Uterus (tissue), 4 donors: ENCODE data around the gene FMN1. TPM values are rescaled to one million over a fixed set of nuclear protein-coding genes. Genes with fewer than 3 reads are reported as not detected.

Source experiments
- DNase-seq, 2 donors: peaks; one replicate each; pipeline ENCODE4 v3.0.0-alpha.2; 2019 to 2020
- H3K27ac ChIP-seq, 2 donors: fragments of 200-600 bp; sonication (generic); 1 replicate in 1 of 2; 2 replicates in 1 of 2; pipeline ENCODE4 v1.5.1; 2016 to 2018
- H3K27me3 ChIP-seq, 2 donors: fragments of 200-600 bp; sonication (generic); one replicate each; pipeline ENCODE4 v1.5.1; 2018 to 2019; ENCODE audit warnings: control low read depth in 1 of 2
- H3K36me3 ChIP-seq, 2 donors: fragments of 200-600 bp; sonication (generic); one replicate each; pipeline ENCODE4 v1.5.1; 2019; ENCODE audit warnings: control low read depth in 1 of 2
- H3K4me1 ChIP-seq, 2 donors: fragments of 200-600 bp; sonication (generic); one replicate each; pipeline ENCODE4 v1.5.1; 2018 to 2019; ENCODE audit warnings: control low read depth in 1 of 2
- H3K4me3 ChIP-seq, 2 donors: fragments of 200-600 bp; sonication (generic); 1 replicate in 1 of 2; 2 replicates in 1 of 2; pipeline ENCODE4 v1.5.1; 2018 to 2019; ENCODE audit warnings: mild to moderate bottlenecking in 1 of 2
- H3K9me3 ChIP-seq, 2 donors: fragments of 200-600 bp; sonication (generic); one replicate each; pipeline ENCODE4 v1.5.1; 2019; ENCODE audit warnings: control low read depth in 1 of 2
- CTCF ChIP-seq, 4 experiments: fragments of 200-600 bp in 2 of 4; fragments of 450-650 bp in 2 of 4; sonication (generic) in 2 of 4; IDR thresholded peaks; one replicate each; pipeline ENCODE4 v1.5.1; 2016 to 2019; ENCODE audit warnings: antibody characterized with exemption in 4 of 4, mild to moderate bottlenecking in 2 of 4, moderate library complexity in 1 of 4
- POLR2A ChIP-seq, 2 donors: fragments of 450-650 bp; IDR thresholded peaks; one replicate each; pipeline ENCODE4 v1.6.1; 2016; ENCODE audit warnings: antibody characterized with exemption in 2 of 2, mild to moderate bottlenecking in 1 of 2, moderate library complexity in 1 of 2
- intact Hi-C: fragments of 100-400 bp; cut with DNase I; formaldehyde crosslinking; loops from one replicate; pipeline ENCODE4 v1.15.1; 2023; ENCODE audit warnings: low total_unique reads
- total RNA-seq, 4 donors: library from RNA; depleted of rRNA in 3 of 4; stranded (reverse); fragments of >200 nt in 3 of 4; gene quantifications; one replicate each; pipeline versions ENCODE4 v1.1.0 to v1.2.4, GENCODE V29; 2014 to 2023
- donor health status: DM: yes; HTN: yes; CAD: no.

The FMN1 gene
- total RNA-seq, 4 donors from 2014 or later, result 1.3 to 9.3 (median 5.0) TPM

- Histone ChIP-seq H3K4me3 (no peak overlapping the region), H3K27me3 (no peaks in the 10 kb centered on the region), H3K27ac (no peak overlapping the region), H3K36me3 (no peaks in the 10 kb centered on the region), H3K4me1 (no peaks in the 10 kb centered on the region), H3K9me3 (no peaks in the 10 kb centered on the region)
- DNase-seq, result no peak
- intact Hi-C loops, result no loop called here
- TF ChIP-seq CTCF (IDR thresholded peaks at IDR 0.05), result no peak
- no peak for TF ChIP-seq POLR2A (IDR thresholded peaks at IDR 0.05)
Measured at GRCh38 chr15:33032053-33032452, 162.5 kb downstream of the FMN1 start.

- Histone ChIP-seq H3K9me3 (no peaks in the 10 kb centered on the region), H3K27me3 (no peaks in the 10 kb centered on the region), H3K4me1 (no peaks in the 10 kb centered on the region), H3K4me3 (no peak overlapping the region), H3K27ac (no peak overlapping the region), H3K36me3 (no peaks in the 10 kb centered on the region)
- intact Hi-C loops, result no loop called here
- TF ChIP-seq POLR2A (IDR thresholded peaks at IDR 0.05) (no peak), CTCF (IDR thresholded peaks at IDR 0.05) (no peak)
- no peak for DNase-seq
Measured at GRCh38 chr15:33031324-33031821, 163.1 kb downstream of the FMN1 start.

GRCh38 chr15:33030315-33030714, 164.2 kb downstream of the FMN1 start:
- no peak overlapping the region for H3K4me3 ChIP-seq
- no peaks in the 10 kb centered on the region for H3K36me3 ChIP-seq
- H3K4me1 ChIP-seq, result no peaks in the 10 kb centered on the region
- no peaks in the 10 kb centered on the region for H3K9me3 ChIP-seq
- H3K27ac ChIP-seq, result no peak overlapping the region
- H3K27me3 ChIP-seq, result no peaks in the 10 kb centered on the region
- TF ChIP-seq CTCF (IDR thresholded peaks at IDR 0.05), result no peak
- no peak for TF ChIP-seq POLR2A (IDR thresholded peaks at IDR 0.05)
- DNase-seq, result no peak
- intact Hi-C loops, result no loop called here

GRCh38 chr15:33029109-33029652, 165.3 kb downstream of the FMN1 start:
- Histone ChIP-seq H3K27me3 (no peaks in the 10 kb centered on the region), H3K9me3 (no peaks in the 10 kb centered on the region), H3K4me1 (no peaks in the 10 kb centered on the region), H3K4me3 (no peak overlapping the region), H3K36me3 (no peaks in the 10 kb centered on the region), H3K27ac (no peak overlapping the region)
- DNase-seq, result no peak
- intact Hi-C loops, result no loop called here
- TF ChIP-seq CTCF (IDR thresholded peaks at IDR 0.05) (no peak), POLR2A (IDR thresholded peaks at IDR 0.05) (no peak)

- DNase-seq, result no peak
- H3K4me3 ChIP-seq, result no peak overlapping the region
- no peaks in the 10 kb centered on the region for H3K4me1 ChIP-seq
- H3K27me3 ChIP-seq, result no peaks in the 10 kb centered on the region
- H3K36me3 ChIP-seq, result no peaks in the 10 kb centered on the region
- no peaks in the 10 kb centered on the region for H3K9me3 ChIP-seq
- intact Hi-C loops, result no loop called here
- no peak overlapping the region for H3K27ac ChIP-seq
- no peak for TF ChIP-seq POLR2A (IDR thresholded peaks at IDR 0.05)
- TF ChIP-seq CTCF (IDR thresholded peaks at IDR 0.05), result no peak
Measured at GRCh38 chr15:33028495-33028894, 166.0 kb downstream of the FMN1 start.
